SK-N-SH (cell line): ENCODE results near the gene FLCN. TPM values are rescaled to one million over a fixed set of nuclear protein-coding genes. Genes with fewer than 3 reads are reported as not detected.

Experiments used
- CTCF ChIA-PET: fragments of 300-600, 350-600 bp; formaldehyde crosslinking; extraction: SDS; loops from one replicate; lab custom pipeline; 2021; lab: Yijun Ruan, JAX
- POLR2A ChIA-PET: fragments of 350-600 bp; sonication (Branson Sonifier 250); formaldehyde crosslinking; extraction: SDS; loops from one replicate; lab custom pipeline; 2020; ENCODE audit warnings: antibody characterized with exemption, inconsistent platforms; lab: Yijun Ruan, JAX
- DNase-seq: peaks from one replicate; pipeline ENCODE4 v3.0.0; 2012
- H2AFZ ChIP-seq: fragments of 200-600 bp; sonication (generic); 2 replicates; pipeline ENCODE4 v1.8.1; 2016; ENCODE audit warnings: antibody characterized with exemption, mild to moderate bottlenecking, low read depth
- H3F3A ChIP-seq: fragments of 200-600 bp; sonication (generic); replicated peaks from 2 replicates; pipeline ENCODE3; 2016; ENCODE audit warnings: antibody characterized with exemption, mild to moderate bottlenecking; ENCODE audit not compliant: insufficient read depth
- H3K27ac ChIP-seq, 2 experiments: fragments of 200-500 bp in 1 of 2; fragments of 200-600 bp in 1 of 2; sonication (Bioruptor generic) in 1 of 2; sonication (generic), shearing (Covaris generic) in 1 of 2; 2 replicates each; pipeline versions ENCODE4 v1.5.1 to v1.6.1; 2014 to 2016; ENCODE audit warnings: low read depth in 2 of 2, inconsistent platforms in 1 of 2, low read length in 1 of 2, mild to moderate bottlenecking in 1 of 2, mixed read lengths in 1 of 2
- H3K27me3 ChIP-seq: fragments of 200-600 bp; sonication (generic), shearing (Covaris generic); 2 replicates; pipeline ENCODE4 v1.6.1; 2016; ENCODE audit warnings: mixed run types; ENCODE audit not compliant: insufficient read depth
- H3K36me3 ChIP-seq, 2 experiments: fragments of 200-500 bp in 1 of 2; fragments of 200-600 bp in 1 of 2; sonication (Bioruptor generic) in 1 of 2; sonication (generic) in 1 of 2; replicated peaks in 1 of 2; 2 replicates each; pipeline versions ENCODE3 to v1.5.1; 2014 to 2016; ENCODE audit warnings: low read length in 1 of 2, mild to moderate bottlenecking in 1 of 2; ENCODE audit not compliant: insufficient read depth in 2 of 2, control insufficient read depth in 1 of 2
- H3K4me1 ChIP-seq, 2 experiments: fragments of 200-500 bp in 1 of 2; fragments of 200-600 bp in 1 of 2; sonication (Bioruptor generic) in 1 of 2; sonication (generic), shearing (Covaris generic) in 1 of 2; 2 replicates each; pipeline versions ENCODE4 v1.5.1 to v1.6.1; 2014 to 2016; ENCODE audit warnings: low read depth in 1 of 2, low read length in 1 of 2, mixed run types in 1 of 2; ENCODE audit not compliant: insufficient read depth in 2 of 2, control insufficient read depth in 1 of 2
- H3K4me2 ChIP-seq: fragments of 200-600 bp; sonication (generic), shearing (Covaris generic); 2 replicates; pipeline ENCODE4 v1.6.1; 2017; ENCODE audit warnings: mixed run types
- H3K4me3 ChIP-seq, 2 experiments: fragments of 200-500 bp in 1 of 2; fragments of 200-600 bp in 1 of 2; sonication (Bioruptor generic) in 1 of 2; sonication (generic), shearing (Covaris generic) in 1 of 2; 2 replicates each; pipeline versions ENCODE4 v1.5.1 to v1.8.1; 2014 to 2016; ENCODE audit warnings: low read depth in 2 of 2, inconsistent platforms in 1 of 2, low read length in 1 of 2, mild to moderate bottlenecking in 1 of 2, mixed read lengths in 1 of 2, moderate library complexity in 1 of 2
- H3K79me2 ChIP-seq: fragments of 200-600 bp; sonication (generic); 2 replicates; pipeline ENCODE4 v1.8.1; 2017; ENCODE audit warnings: mild to moderate bottlenecking; ENCODE audit not compliant: insufficient read depth
- H3K9ac ChIP-seq: fragments of 200-600 bp; sonication (generic); 2 replicates; pipeline ENCODE4 v1.6.1; 2017; ENCODE audit warnings: mixed run types
- H3K9me2 ChIP-seq: fragments of 200-600 bp; sonication (generic); 2 replicates; pipeline ENCODE4 v1.6.1; 2017; ENCODE audit warnings: mixed run types
- H3K9me3 ChIP-seq: fragments of 200-600 bp; sonication (generic); 2 replicates; pipeline ENCODE4 v1.6.1; 2017; ENCODE audit warnings: mixed run types, mild to moderate bottlenecking, moderate library complexity
- H4K20me1 ChIP-seq: fragments of 200-600 bp; sonication (generic); 2 replicates; pipeline ENCODE4 v1.6.1; 2017; ENCODE audit warnings: mild to moderate bottlenecking, mixed run types; ENCODE audit not compliant: insufficient read depth
- EP300 ChIP-seq, 2 experiments: IDR thresholded peaks; 2 replicates each; pipeline versions ENCODE4 v1.4.0 to v1.6.1; 2012; ENCODE audit warnings: borderline replicate concordance in 1 of 2, low read depth in 1 of 2, low read length in 1 of 2
- JUND ChIP-seq: IDR thresholded peaks from 2 replicates; pipeline ENCODE4 v1.4.0; 2012
- MXI1 ChIP-seq: IDR thresholded peaks from 2 replicates; pipeline ENCODE4 v1.6.1; 2012; ENCODE audit warnings: mild to moderate bottlenecking, low read depth, low read length, improper control_type of control experiment
- NRF1 ChIP-seq: IDR thresholded peaks from 2 replicates; pipeline ENCODE4 v1.6.1; 2012; ENCODE audit warnings: low read depth, mild to moderate bottlenecking, low read length
- RFX5 ChIP-seq: IDR thresholded peaks from 2 replicates; pipeline ENCODE4 v1.6.1; 2012; ENCODE audit warnings: mild to moderate bottlenecking, improper control_type of control experiment, low read length
- TAF1 ChIP-seq: IDR thresholded peaks from 2 replicates; pipeline ENCODE4 v1.6.1; 2012; ENCODE audit warnings: low read depth, mild to moderate bottlenecking, low read length, moderate library complexity, borderline replicate concordance
- TCF12 ChIP-seq: IDR thresholded peaks from 2 replicates; pipeline ENCODE4 v1.4.0; 2012
- TEAD4 ChIP-seq: IDR thresholded peaks from 2 replicates; pipeline ENCODE4 v1.4.0; 2012; ENCODE audit warnings: mild to moderate bottlenecking, borderline replicate concordance; ENCODE audit not compliant: insufficient read depth
- WGBS: methylation state at CpG from one replicate; pipeline ENCODE4 v1.1.6; 2017; ENCODE audit warnings: low lambda C conversion rate; 5-methylcytosine and 5-hydroxymethylcytosine counted together
- polyA plus RNA-seq, 3 experiments: library from polyadenylated mRNA; depleted of rRNA; stranded (reverse); fragments of >200 nt; gene quantifications; 2 replicates each; pipeline ENCODE4 v1.2.3, GENCODE V29; 2012
- TF ChIP-seq, protein P1 (sequence below): IDR thresholded peaks from 2 replicates; pipeline ENCODE4 v1.6.1; 2012; ENCODE audit warnings: mild to moderate bottlenecking, low read depth, low read length, moderate library complexity
- TF ChIP-seq, protein P2 (sequence below): IDR thresholded peaks from 2 replicates; pipeline ENCODE4 v1.4.0; 2012; ENCODE audit warnings: low read depth

Gene FLCN
- polyA plus RNA-seq, 1 of the 3 experiments (the other 2 are of a cell fraction), result 14.6 TPM

DNA sequence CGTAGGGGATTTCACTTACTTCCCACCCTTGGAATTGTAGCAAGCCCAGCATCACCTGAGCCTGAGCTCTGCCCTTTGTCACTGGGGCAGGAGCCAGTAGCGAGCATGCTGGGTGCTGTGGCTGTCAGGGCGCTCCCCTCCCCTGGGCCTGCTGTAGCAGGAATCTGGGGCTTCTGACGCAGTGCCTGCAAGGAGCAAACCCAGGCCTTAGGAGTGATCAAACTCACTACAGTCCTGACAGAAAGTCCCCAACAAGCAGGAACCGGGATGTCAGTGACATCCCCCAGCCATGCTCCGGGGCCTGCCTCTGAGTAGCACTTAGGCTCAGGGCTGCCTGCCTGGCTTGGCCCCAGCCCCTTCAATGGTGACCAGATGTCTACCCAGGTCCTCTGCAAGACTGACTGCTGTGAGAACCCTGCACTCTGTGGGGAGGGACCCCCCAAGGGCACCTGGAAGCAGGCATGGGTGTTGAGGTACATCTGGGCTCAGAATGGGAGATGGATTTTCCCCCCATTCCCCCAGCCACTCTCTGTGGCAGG, 54.3 kb downstream of the FLCN start:
- no peak for TF ChIP-seq EP300 (IDR thresholded peaks at IDR 0.05; ENCODE audit: borderline replicate concordance in 1 of 2, low read depth in 1 of 2, low read length in 1 of 2)
- TF ChIP-seq, all 33 proteins: peak for 0
- H3K4me3 ChIP-seq, result no peak overlapping the region
- 83% methylated on average over 3 of the region's 6 CpGs for WGBS
- no peak overlapping the region for H3K4me2 ChIP-seq
- peaks cover 22 to 50% of the 10 kb centered on the region in 2 experiments for H3K36me3 ChIP-seq
- H3K9ac ChIP-seq, result no peak overlapping the region
- no peak for DNase-seq
- no peaks in the 10 kb centered on the region for H3K27me3 ChIP-seq
- CTCF ChIA-PET, result interaction anchor here (0.7 to 1.5 kb wide), 2 partner anchors 9 to 182 kb away, joined by 3 to 7 read pairs; no protein-coding TSS in a partner anchor
- H3K27ac ChIP-seq, result no peak overlapping the region; a peak in 1 of 4 replicates
- POLR2A ChIA-PET, result interaction anchor here (0.7 kb wide), 1 partner anchor 178 kb away, joined by 3 read pairs; no protein-coding TSS in a partner anchor
- no peak overlapping the region for H2AFZ ChIP-seq
- no peaks in the 10 kb centered on the region for H3K79me2 ChIP-seq
- H3K4me1 ChIP-seq, result peaks cover 0 to 36% of the 10 kb centered on the region in 2 experiments; a peak in 2 of 4 replicates
- H3K9me3 ChIP-seq, result no peaks in the 10 kb centered on the region
- H3K9me2 ChIP-seq, result no peaks in the 10 kb centered on the region
- no peaks in the 10 kb centered on the region for H4K20me1 ChIP-seq
- H3F3A ChIP-seq, result peaks cover 4% of the 10 kb centered on the region

DNA sequence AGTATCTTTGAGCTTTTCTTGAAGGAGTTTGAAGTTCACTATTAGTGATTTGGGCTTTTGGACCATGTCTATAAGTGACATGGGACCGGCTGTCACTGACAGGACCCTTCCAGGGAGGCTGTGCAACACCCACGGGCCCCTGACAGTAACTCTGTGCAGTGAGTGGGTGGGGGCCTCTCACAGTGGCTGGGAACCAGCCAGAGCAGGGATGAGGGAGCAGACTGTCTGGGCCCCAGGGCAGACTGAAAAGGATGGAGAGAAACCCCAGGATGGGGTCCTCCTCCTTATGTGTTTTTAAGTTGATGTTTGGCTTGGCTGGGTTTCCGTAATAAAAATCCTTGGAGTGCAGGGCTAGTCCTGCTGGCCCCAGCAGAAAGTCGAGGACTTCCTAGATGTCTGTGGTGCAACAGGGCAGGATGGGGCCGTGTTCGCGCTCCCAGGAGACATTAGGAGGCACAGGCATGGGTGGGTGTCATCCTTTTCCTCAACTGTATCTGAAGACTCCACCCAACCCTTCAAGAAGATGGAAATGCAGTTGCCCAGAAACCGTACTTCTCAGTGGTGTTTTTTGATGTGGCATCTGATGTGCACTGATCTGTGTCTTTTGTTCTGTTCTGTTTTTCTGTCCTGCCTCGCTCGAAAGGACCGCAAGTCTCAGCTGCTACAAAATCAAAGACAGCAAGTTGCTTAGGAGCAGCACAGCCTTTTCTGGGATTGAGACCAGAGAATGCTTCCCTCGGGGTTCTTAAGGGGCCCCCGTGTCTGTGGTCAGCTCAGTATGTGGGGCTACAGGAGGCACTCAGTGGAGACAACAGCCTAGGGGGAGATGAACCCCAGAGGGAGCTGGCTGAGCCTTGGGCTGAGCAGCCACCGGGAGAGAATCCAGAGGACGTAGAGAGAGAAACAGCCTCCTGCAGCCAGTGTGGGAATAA, 55.0 kb downstream of the FLCN start:
- H3K4me3 ChIP-seq, result no peak overlapping the region
- WGBS, result 93% methylated on average over 13 of the region's 15 CpGs
- H3K36me3 ChIP-seq, result peaks cover 29 to 58% of the 10 kb centered on the region in 2 experiments
- no peak for DNase-seq
- H3F3A ChIP-seq, result peaks cover 4% of the 10 kb centered on the region
- CTCF ChIA-PET, result interaction anchor here (0.7 kb wide), 1 partner anchor 8 kb away, joined by 3 read pairs; no protein-coding TSS in a partner anchor
- H2AFZ ChIP-seq, result no peak overlapping the region
- TF ChIP-seq JUND (no peak), TEAD4 (no peak), MXI1 (no peak), RFX5 (no peak), NRF1 (no peak), TAF1 (no peak), TCF12 (no peak)
- TF ChIP-seq, protein P1, sequence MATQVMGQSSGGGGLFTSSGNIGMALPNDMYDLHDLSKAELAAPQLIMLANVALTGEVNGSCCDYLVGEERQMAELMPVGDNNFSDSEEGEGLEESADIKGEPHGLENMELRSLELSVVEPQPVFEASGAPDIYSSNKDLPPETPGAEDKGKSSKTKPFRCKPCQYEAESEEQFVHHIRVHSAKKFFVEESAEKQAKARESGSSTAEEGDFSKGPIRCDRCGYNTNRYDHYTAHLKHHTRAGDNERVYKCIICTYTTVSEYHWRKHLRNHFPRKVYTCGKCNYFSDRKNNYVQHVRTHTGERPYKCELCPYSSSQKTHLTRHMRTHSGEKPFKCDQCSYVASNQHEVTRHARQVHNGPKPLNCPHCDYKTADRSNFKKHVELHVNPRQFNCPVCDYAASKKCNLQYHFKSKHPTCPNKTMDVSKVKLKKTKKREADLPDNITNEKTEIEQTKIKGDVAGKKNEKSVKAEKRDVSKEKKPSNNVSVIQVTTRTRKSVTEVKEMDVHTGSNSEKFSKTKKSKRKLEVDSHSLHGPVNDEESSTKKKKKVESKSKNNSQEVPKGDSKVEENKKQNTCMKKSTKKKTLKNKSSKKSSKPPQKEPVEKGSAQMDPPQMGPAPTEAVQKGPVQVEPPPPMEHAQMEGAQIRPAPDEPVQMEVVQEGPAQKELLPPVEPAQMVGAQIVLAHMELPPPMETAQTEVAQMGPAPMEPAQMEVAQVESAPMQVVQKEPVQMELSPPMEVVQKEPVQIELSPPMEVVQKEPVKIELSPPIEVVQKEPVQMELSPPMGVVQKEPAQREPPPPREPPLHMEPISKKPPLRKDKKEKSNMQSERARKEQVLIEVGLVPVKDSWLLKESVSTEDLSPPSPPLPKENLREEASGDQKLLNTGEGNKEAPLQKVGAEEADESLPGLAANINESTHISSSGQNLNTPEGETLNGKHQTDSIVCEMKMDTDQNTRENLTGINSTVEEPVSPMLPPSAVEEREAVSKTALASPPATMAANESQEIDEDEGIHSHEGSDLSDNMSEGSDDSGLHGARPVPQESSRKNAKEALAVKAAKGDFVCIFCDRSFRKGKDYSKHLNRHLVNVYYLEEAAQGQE, result no peak
- TF ChIP-seq, protein P2, sequence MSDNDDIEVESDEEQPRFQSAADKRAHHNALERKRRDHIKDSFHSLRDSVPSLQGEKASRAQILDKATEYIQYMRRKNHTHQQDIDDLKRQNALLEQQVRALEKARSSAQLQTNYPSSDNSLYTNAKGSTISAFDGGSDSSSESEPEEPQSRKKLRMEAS, result no peak
- TF ChIP-seq, all 33 proteins: peak for 0
- Histone ChIP-seq H3K27me3 (no peaks in the 10 kb centered on the region), H3K79me2 (no peaks in the 10 kb centered on the region), H3K27ac (no peak overlapping the region; a peak in 1 of 4 replicates), H3K9me3 (no peaks in the 10 kb centered on the region), H3K9me2 (no peaks in the 10 kb centered on the region), H3K4me2 (no peak overlapping the region), H4K20me1 (no peaks in the 10 kb centered on the region), H3K4me1 (peaks cover 0 to 29% of the 10 kb centered on the region in 2 experiments; a peak in 2 of 4 replicates), H3K9ac (no peak overlapping the region)
- POLR2A ChIA-PET, result no interaction called here
